GM12878 (cell line): ENCODE measurements around the gene LYZL2. TPM values are rescaled to one million over a fixed set of nuclear protein-coding genes. Genes with fewer than 3 reads are reported as not detected.

ENCODE experiments used
- ATAC-seq: fragments of 200-7000 bp; cut with Tn5 transposase; 3 replicates; pipeline ENCODE4 v1.9.1; 2020; ENCODE audit warnings: mild to moderate bottlenecking, moderate library complexity
- BruUV-seq: library from RNA; stranded (reverse); fragments of 400-500 nt; replicated peaks from 2 replicates; lab custom pipeline; 2021; lab: Mats Ljungman, UMichigan
- CTCF ChIA-PET: fragments of 300-600 bp; sonication (Branson Sonifier 250); formaldehyde crosslinking; extraction: SDS; loops from one replicate; lab custom pipeline; 2021; ENCODE audit warnings: inconsistent platforms; lab: Yijun Ruan, JAX
- POLR2A ChIA-PET: fragments of 350-600 bp; formaldehyde crosslinking; extraction: SDS; loops from one replicate; lab custom pipeline; 2021; ENCODE audit warnings: inconsistent platforms; lab: Charles Lee
- RAD21 ChIA-PET: fragments of 300-600 bp; sonication (Branson Sonifier 250); formaldehyde crosslinking; loops from one replicate; lab custom pipeline; 2023; ENCODE audit warnings: antibody characterized with exemption; ENCODE audit not compliant: unreplicated experiment; lab: Charles Lee
- SMC1A ChIA-PET: fragments of 300-600 bp; sonication (Branson Sonifier 250); formaldehyde crosslinking; loops from one replicate; lab custom pipeline; 2023; ENCODE audit not compliant: unreplicated experiment, uncharacterized antibody; lab: Charles Lee
- DNase-seq: peaks from one replicate; pipeline ENCODE4 v3.0.0-alpha.2; 2011; ENCODE audit warnings: low read depth, low spot score
- FAIRE-seq: peaks from 3 replicates; lab custom pipeline; 2011; peaks lifted over from hg19 to GRCh38; lab: Jason Lieb, UNC
- H2AFZ ChIP-seq: 2 replicates; pipeline ENCODE4 v1.6.0; 2011; ENCODE audit warnings: low read depth, low read length, control low read depth; ENCODE audit not compliant: control insufficient read depth
- H3K27ac ChIP-seq: 2 replicates; pipeline ENCODE4 v1.5.1; 2011; ENCODE audit warnings: control low read depth; ENCODE audit not compliant: control insufficient read depth, insufficient read depth
- H3K27me3 ChIP-seq, 2 experiments: replicated peaks in 1 of 2; 2 replicates each; pipeline versions ENCODE4 v1.6.0 to v1.6.1; 2011; ENCODE audit warnings: low read length in 1 of 2; ENCODE audit not compliant: control insufficient read depth in 2 of 2, insufficient read depth in 2 of 2
- H3K36me3 ChIP-seq, 2 experiments: 2 replicates each; pipeline ENCODE4 v1.5.1; 2011; ENCODE audit warnings: low read length in 1 of 2; ENCODE audit not compliant: control insufficient read depth in 2 of 2, insufficient read depth in 2 of 2
- H3K4me1 ChIP-seq: 2 replicates; pipeline ENCODE4 v1.6.1; 2011; ENCODE audit warnings: mild to moderate bottlenecking, low read length, moderate library complexity, mixed read lengths; ENCODE audit not compliant: control insufficient read depth, insufficient read depth
- H3K4me2 ChIP-seq: 2 replicates; pipeline ENCODE4 v1.6.0; 2011; ENCODE audit warnings: control low read depth; ENCODE audit not compliant: control insufficient read depth, insufficient read depth
- H3K4me3 ChIP-seq: fragments of 200-600 bp; sonication (generic); 2 replicates; pipeline ENCODE4 v1.5.1; 2016
- H3K79me2 ChIP-seq: 2 replicates; pipeline ENCODE4 v1.6.0; 2011; ENCODE audit warnings: low read length; ENCODE audit not compliant: control insufficient read depth, insufficient read depth
- H3K9ac ChIP-seq: 2 replicates; pipeline ENCODE4 v1.8.0; 2011; ENCODE audit warnings: low read length, control low read depth, mixed read lengths; ENCODE audit not compliant: control insufficient read depth, insufficient read depth
- H3K9me3 ChIP-seq: replicated peaks from 3 replicates; pipeline ENCODE4 v1.5.1; 2011; ENCODE audit warnings: mild to moderate bottlenecking, low read length; ENCODE audit not compliant: control insufficient read depth, insufficient read depth
- H4K20me1 ChIP-seq: 2 replicates; pipeline ENCODE4 v1.6.0; 2011; ENCODE audit not compliant: control insufficient read depth, insufficient read depth
- EED ChIP-seq: sonication (generic); IDR thresholded peaks from 2 replicates; pipeline ENCODE4 v1.6.1; 2016; ENCODE audit warnings: antibody characterized with exemption, low read depth
- ETV6 ChIP-seq, 2 experiments: fragments of 450-650 bp in 1 of 2; IDR thresholded peaks in 1 of 2; conservative IDR thresholded peaks in 1 of 2; 2 replicates each; pipeline ENCODE4 v1.6.1; 2014; ENCODE audit warnings: antibody characterized with exemption in 1 of 2, borderline replicate concordance in 1 of 2, low read depth in 1 of 2, mild to moderate bottlenecking in 1 of 2, moderate library complexity in 1 of 2
- GATAD2B ChIP-seq: fragments of 450-650 bp; conservative IDR thresholded peaks from 2 replicates; pipeline ENCODE4 v1.6.1; 2017; ENCODE audit warnings: low read depth, mild to moderate bottlenecking, moderate library complexity
- IKZF1 ChIP-seq: fragments of 450-650 bp; conservative IDR thresholded peaks from 2 replicates; pipeline ENCODE4 v1.6.1; 2017; ENCODE audit warnings: antibody characterized with exemption, mild to moderate bottlenecking
- NBN ChIP-seq: fragments of 450-650 bp; IDR thresholded peaks from 2 replicates; pipeline ENCODE4 v1.6.1; 2016
- RAD21 ChIP-seq: IDR thresholded peaks from 2 replicates; pipeline ENCODE4 v1.6.1; 2011; ENCODE audit warnings: mild to moderate bottlenecking, low read depth, low read length, moderate library complexity; ENCODE audit not compliant: insufficient read depth
- SP1 ChIP-seq: IDR thresholded peaks from one replicate; pipeline ENCODE4 v1.6.1; 2011; ENCODE audit warnings: low read depth, low read length
- SPI1 ChIP-seq: IDR thresholded peaks from 2 replicates; pipeline ENCODE4 v1.6.1; 2011; ENCODE audit warnings: low read depth, mild to moderate bottlenecking, low read length, moderate library complexity, borderline replicate concordance; ENCODE audit not compliant: insufficient read depth
- SRF ChIP-seq, 2 experiments: IDR thresholded peaks; 2 replicates each; pipeline ENCODE4 v1.6.1; 2011; ENCODE audit warnings: low read depth in 2 of 2, low read length in 2 of 2, mild to moderate bottlenecking in 1 of 2, moderate library complexity in 1 of 2
- STAT3 ChIP-seq: IDR thresholded peaks from 2 replicates; pipeline ENCODE4 v1.6.1; 2011; ENCODE audit warnings: low read depth, low read length, improper control_type of control experiment
- ZNF24 ChIP-seq: fragments of 450-650 bp; IDR thresholded peaks from 2 replicates; pipeline ENCODE4 v1.6.1; 2017; ENCODE audit warnings: antibody characterized with exemption, mild to moderate bottlenecking
- ZNF384 ChIP-seq: IDR thresholded peaks from 2 replicates; pipeline ENCODE4 v1.6.1; 2012; ENCODE audit warnings: low read depth, mild to moderate bottlenecking, low read length, improper control_type of control experiment, borderline replicate concordance
- WGBS: methylation state at CpG from one replicate; pipeline ENCODE4 v1.1.6; 2016; ENCODE audit warnings: low lambda C conversion rate; ENCODE audit not compliant: insufficient replicate concordance, insufficient coverage; ENCODE audit errors: missing lambda C conversion rate; 5-methylcytosine and 5-hydroxymethylcytosine counted together
- in situ Hi-C: fragments of 300-500 bp; cut with MboI; formaldehyde crosslinking; loops from 9 replicates; pipeline ENCODE4 v1.14.3; 2018; ENCODE audit warnings: mixed read lengths
- intact Hi-C: fragments of 100-400 bp; cut with micrococcal nuclease; formaldehyde crosslinking; loops from one replicate; pipeline ENCODE4 v1.14.2; 2022; ENCODE audit not compliant: unreplicated experiment
- polyA plus RNA-seq, 11 experiments: library from polyadenylated mRNA; depleted of rRNA in 4 of 11; unstranded in 6 of 11; stranded (reverse) in 5 of 11; fragments of >200 nt; fragmentation: Nextera tagmentation in 4 of 11; fragmentation: Illumina TruSeq in 1 of 11; extraction: Ambion mirVana in 4 of 11; extraction: Trizol in 1 of 11; gene quantifications; 1 replicate in 1 of 11; 2 replicates in 10 of 11; pipeline versions ENCODE4 v1.2.1 to v1.2.3, GENCODE V29; 2011 to 2016; ENCODE audit warnings: inconsistent platforms in 2 of 11, missing spikeins in 2 of 11, low read depth in 1 of 11
- total RNA-seq, 4 experiments: library from RNA; depleted of rRNA in 3 of 4; stranded (reverse); fragments of >200 nt in 3 of 4; fragmentation: Illumina TruSeq in 1 of 4; extraction: Trizol in 1 of 4; gene quantifications; 2 replicates each; pipeline versions ENCODE4 v1.2.1 to v1.2.3, GENCODE V29; 2013 to 2021
- TF ChIP-seq, protein P1 (sequence below): IDR thresholded peaks from 2 replicates; pipeline ENCODE4 v1.6.1; 2012; ENCODE audit warnings: improper control_type of control experiment, low read depth, low read length; ENCODE audit not compliant: insufficient replicate concordance
- TF ChIP-seq, protein P2 (sequence below): IDR thresholded peaks from 2 replicates; pipeline ENCODE4 v1.6.1; 2012; ENCODE audit warnings: low read depth, low read length, improper control_type of control experiment
- TF ChIP-seq, protein P3 (sequence below): fragments of 450-650 bp; IDR thresholded peaks from 2 replicates; pipeline ENCODE4 v1.6.1; 2018; ENCODE audit warnings: borderline replicate concordance, mild to moderate bottlenecking; ENCODE audit not compliant: partially characterized antibody

LYZL2 gene
- total and polyA plus RNA-seq, 10 of the 15 experiments (the other 5 are each of a cell fraction or from before 2014, with no cell fraction given) = not detected

DNA sequence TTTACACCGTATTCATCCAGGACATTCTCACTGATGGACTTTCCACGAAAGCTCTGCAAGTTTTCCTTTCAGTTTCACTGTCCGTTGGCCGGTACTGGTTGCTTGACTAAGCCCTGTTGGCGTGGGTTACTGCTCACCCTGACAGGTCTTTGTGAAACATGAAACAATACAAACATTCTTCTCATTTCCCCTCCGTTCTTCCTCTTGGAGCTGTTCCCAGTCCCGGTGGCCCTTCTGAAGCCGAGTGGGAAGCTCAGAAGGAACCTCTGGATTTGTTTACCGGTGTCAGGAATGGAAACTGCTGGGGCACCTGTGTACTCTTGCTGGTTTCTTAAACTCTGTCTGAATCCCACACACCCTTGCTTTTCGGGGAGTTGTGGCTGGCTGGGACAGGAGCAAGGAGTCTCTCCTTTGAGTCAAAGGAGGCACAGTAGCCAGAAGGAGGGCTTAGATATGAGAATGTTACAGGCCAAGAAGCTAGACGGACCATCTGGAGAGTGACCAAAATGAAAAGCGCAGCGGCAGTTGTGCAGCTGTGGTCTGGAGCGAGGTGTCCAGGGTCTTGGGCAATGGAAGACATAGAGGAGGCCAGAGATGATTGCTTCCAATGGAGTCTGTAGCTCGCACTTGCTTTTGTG is 45.7 kb downstream of the LYZL2 start:
- no TSS peak for BruUV-seq
- Histone ChIP-seq H2AFZ (peak overlapping the region; percentile 59), H3K36me3 (no peaks in the 10 kb centered on the region), H3K27me3 (no peaks in the 10 kb centered on the region), H3K27ac (peak overlapping the region; percentile 39), H3K4me3 (peak overlapping the region; percentile 54), H3K4me2 (peak overlapping the region; percentile 85), H4K20me1 (no peaks in the 10 kb centered on the region), H3K4me1 (peaks cover 22% of the 10 kb centered on the region), H3K79me2 (no peaks in the 10 kb centered on the region), H3K9ac (peak overlapping the region; percentile 41; the same call in 1 of the 2 replicates), H3K9me3 (no peaks in the 10 kb centered on the region)
- FAIRE-seq = peak; percentile 57
- WGBS = 30% methylated on average over 15 of the region's 15 CpGs
- RAD21 ChIA-PET = interaction anchor here (0.7 to 1.6 kb wide), 11 partner anchors 52 to 224 kb away, joined by 3 to 7 read pairs (median 4); no protein-coding TSS in a partner anchor
- CTCF ChIA-PET = interaction anchor here (0.6 to 11.7 kb wide), 25 partner anchors 8 to 340 kb away, joined by 3 to 221 read pairs (median 4); no protein-coding TSS in a partner anchor
- peak; percentile 75 for ATAC-seq
- DNase-seq = peak; percentile 61
- SMC1A ChIA-PET = interaction anchor here (0.9 to 4.7 kb wide), 10 partner anchors 7 to 191 kb away, joined by 3 to 61 read pairs (median 5); no protein-coding TSS in a partner anchor
- in situ Hi-C loops = loop anchor here (10.0 kb wide), 1 partner anchor 589 kb away; no protein-coding TSS in a partner anchor
- intact Hi-C loops = no loop called here
- POLR2A ChIA-PET = interaction anchor here (0.6 to 0.9 kb wide), 5 partner anchors 31 to 564 kb away, joined by 3 to 4 read pairs (median 3); no protein-coding TSS in a partner anchor
- TF ChIP-seq EED (peak; percentile 91), NBN (no peak), SP1 (no peak), ETV6 (conservative IDR thresholded peaks at IDR 0.05 in 1 of 2, IDR thresholded peaks at IDR 0.05 in 1 of 2; ENCODE audit: borderline replicate concordance in 1 of 2, low read depth in 1 of 2) (0 out of 4 replicates have a peak, but pooled peaks of 1 of the 2 experiments have one; percentile 42), RAD21 (no peak), SPI1 (peak; percentile 69; the same call in 1 of the 2 replicates), SRF (IDR thresholded peaks at IDR 0.05; ENCODE audit: low read depth in 2 of 2, low read length in 2 of 2) (no peak), GATAD2B (0 out of 2 replicates have a peak, but pooled peaks have one; percentile 21), IKZF1 (peak; percentile 90), ZNF384 (no peak), STAT3 (no peak), ZNF24 (no peak)
- TF ChIP-seq, protein P1, sequence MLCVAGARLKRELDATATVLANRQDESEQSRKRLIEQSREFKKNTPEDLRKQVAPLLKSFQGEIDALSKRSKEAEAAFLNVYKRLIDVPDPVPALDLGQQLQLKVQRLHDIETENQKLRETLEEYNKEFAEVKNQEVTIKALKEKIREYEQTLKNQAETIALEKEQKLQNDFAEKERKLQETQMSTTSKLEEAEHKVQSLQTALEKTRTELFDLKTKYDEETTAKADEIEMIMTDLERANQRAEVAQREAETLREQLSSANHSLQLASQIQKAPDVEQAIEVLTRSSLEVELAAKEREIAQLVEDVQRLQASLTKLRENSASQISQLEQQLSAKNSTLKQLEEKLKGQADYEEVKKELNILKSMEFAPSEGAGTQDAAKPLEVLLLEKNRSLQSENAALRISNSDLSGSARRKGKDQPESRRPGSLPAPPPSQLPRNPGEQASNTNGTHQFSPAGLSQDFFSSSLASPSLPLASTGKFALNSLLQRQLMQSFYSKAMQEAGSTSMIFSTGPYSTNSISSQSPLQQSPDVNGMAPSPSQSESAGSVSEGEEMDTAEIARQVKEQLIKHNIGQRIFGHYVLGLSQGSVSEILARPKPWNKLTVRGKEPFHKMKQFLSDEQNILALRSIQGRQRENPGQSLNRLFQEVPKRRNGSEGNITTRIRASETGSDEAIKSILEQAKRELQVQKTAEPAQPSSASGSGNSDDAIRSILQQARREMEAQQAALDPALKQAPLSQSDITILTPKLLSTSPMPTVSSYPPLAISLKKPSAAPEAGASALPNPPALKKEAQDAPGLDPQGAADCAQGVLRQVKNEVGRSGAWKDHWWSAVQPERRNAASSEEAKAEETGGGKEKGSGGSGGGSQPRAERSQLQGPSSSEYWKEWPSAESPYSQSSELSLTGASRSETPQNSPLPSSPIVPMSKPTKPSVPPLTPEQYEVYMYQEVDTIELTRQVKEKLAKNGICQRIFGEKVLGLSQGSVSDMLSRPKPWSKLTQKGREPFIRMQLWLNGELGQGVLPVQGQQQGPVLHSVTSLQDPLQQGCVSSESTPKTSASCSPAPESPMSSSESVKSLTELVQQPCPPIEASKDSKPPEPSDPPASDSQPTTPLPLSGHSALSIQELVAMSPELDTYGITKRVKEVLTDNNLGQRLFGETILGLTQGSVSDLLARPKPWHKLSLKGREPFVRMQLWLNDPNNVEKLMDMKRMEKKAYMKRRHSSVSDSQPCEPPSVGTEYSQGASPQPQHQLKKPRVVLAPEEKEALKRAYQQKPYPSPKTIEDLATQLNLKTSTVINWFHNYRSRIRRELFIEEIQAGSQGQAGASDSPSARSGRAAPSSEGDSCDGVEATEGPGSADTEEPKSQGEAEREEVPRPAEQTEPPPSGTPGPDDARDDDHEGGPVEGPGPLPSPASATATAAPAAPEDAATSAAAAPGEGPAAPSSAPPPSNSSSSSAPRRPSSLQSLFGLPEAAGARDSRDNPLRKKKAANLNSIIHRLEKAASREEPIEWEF = peak; percentile 15
- TF ChIP-seq, protein P2, sequence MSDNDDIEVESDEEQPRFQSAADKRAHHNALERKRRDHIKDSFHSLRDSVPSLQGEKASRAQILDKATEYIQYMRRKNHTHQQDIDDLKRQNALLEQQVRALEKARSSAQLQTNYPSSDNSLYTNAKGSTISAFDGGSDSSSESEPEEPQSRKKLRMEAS = no peak
- TF ChIP-seq, protein P3, sequence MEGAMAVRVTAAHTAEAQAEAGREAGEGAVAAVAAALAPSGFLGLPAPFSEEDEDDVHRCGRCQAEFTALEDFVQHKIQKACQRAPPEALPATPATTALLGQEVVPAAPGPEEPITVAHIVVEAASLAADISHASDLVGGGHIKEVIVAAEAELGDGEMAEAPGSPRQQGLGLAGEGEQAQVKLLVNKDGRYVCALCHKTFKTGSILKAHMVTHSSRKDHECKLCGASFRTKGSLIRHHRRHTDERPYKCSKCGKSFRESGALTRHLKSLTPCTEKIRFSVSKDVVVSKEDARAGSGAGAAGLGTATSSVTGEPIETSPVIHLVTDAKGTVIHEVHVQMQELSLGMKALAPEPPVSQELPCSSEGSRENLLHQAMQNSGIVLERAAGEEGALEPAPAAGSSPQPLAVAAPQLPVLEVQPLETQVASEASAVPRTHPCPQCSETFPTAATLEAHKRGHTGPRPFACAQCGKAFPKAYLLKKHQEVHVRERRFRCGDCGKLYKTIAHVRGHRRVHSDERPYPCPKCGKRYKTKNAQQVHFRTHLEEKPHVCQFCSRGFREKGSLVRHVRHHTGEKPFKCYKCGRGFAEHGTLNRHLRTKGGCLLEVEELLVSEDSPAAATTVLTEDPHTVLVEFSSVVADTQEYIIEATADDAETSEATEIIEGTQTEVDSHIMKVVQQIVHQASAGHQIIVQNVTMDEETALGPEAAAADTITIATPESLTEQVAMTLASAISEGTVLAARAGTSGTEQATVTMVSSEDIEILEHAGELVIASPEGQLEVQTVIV = no peak
